EL (cell line): ENCODE data around the gene GJD3.

Experiments
- DNase-seq: peaks from one replicate; pipeline ENCODE4 v3.0.0-alpha.2; 2016

The GJD3 gene

GRCh38 chr17:40338058-40338457, 26.5 kb downstream of the GJD3 start:
- no peak for DNase-seq

- DNase-seq = no peak
These were observed 27.2 kb downstream of the GJD3 start for GRCh38 chr17:40337351-40337750.

DNA sequence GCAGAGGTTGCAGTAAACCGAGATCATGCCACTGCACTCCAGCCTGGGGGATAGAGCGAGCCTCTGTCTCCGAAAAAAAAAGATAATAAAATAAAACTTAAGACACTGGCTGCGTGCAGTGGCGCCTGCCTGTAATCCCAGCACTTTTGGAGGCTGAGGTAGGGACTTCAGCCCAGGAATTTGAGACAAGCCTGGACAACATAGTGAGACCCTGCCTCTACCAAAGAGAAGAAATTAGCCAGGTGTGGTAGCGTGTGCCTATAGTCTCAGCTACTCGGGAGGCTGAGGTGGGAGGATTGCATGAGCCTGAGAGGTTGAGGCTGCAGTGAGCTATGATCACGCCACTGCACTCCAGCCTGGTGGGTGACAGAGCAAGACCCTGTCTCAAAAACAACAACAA, 28.9 kb downstream of the GJD3 start:
- no peak for DNase-seq

DNA sequence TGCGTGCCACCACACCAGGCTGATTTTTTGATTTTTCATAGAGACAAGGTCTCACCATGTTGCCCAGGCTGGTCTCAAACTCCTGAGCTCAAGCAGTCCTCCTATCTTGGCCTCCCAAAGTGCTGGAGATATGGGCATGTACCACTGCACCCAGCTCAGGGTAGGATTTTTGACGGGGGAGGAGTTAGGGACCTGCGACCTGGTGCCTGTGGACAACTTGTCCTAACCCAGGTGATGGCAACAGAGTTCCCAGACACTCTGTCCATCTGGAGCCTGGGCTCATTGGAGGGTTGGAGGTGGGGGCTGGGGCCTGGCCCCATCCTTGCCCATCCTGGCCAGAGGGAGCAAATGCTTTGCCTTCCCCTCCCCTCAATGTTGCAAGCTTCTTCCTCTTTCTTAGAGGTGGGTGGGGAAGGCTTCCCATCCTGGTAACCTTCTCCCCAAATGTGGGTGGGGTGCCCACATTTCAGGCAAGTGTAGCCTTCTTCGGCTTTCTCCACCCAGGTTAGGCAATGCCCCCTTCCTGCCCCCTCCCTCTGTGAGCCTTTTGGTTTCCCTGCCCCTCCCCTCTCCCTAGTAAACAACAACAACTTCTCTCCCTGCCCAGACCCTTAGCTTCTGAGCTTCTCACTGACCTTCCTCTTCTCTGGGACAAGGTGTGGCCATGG, 30.6 kb downstream of the GJD3 start:
- no peak for DNase-seq

- DNase-seq = peak; percentile 73
These were observed 32.5 kb downstream of the GJD3 start for GRCh38 chr17:40331743-40332641.

DNA sequence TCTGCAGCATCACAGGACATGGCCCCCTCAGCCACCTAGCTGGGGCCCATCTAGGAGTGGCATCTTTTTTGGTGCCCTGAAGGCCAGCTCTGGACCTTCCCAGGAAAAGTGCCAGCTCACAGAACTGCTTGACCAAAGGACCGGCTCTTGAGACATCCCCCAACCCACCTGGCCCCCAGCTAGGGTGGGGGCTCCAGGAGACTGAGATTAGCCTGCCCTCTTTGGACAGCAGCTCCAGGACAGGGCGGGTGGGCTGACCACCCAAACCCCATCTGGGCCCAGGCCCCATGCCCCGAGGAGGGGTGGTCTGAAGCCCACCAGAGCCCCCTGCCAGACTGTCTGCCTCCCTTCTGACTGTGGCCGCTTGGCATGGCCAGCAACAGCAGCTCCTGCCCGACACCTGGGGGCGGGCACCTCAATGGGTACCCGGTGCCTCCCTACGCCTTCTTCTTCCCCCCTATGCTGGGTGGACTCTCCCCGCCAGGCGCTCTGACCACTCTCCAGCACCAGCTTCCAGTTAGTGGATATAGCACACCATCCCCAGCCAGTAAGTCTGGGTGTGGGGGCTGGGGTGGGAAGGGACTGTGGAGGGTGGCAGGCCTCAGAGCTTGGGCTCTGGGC, 33.6 kb downstream of the GJD3 start:
- DNase-seq = no peak

DNA sequence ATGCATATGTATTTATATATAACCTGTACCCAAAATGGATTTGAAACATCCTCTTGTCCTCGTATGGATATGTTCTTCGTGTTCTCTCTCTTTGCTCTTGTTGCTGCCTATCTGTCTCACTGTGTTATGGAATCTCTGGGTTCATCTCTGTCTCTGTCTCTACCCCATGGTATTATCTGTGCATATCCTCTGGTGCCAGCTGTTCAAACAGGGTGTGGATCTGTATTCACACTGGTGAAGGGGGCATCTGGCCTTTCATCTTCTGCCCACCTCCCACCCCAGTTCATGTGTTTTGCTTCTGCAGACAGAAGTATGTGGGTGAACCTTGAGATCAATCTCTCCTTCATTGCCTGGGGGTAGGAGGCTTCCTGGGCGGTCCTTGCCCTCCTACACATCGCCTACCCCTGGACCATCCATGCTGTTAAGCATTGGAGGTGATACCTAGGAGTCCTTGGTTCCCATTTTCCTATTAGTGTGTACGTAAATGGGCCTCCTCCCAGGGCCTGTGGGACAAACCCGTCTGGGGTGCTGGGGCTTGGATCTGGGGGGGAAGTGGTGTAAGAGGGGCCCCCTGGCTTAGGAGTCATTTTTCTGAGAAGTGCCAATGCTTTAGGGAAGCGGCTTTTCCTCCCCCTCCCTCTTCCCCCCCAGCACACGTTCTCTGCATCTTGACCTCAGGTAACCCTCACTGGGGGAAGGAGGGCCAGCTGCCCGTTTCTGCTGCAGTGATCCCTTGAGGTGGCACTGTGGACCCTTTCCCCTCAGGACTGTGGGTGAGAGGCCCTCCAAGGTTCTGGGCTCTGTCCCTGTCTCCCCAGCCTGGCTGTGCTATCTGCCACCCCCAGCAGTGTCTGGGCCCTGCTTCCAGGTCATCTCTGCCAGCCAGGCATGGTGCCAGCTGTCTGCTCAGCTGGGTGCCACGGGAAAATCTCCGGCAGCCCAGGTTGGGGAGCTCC, 34.4 kb downstream of the GJD3 start:
- no peak for DNase-seq

GRCh38 chr17:40328386-40328766, 36.2 kb downstream of the GJD3 start:
- no peak for DNase-seq

GRCh38 chr17:40327735-40328385, 36.7 kb downstream of the GJD3 start:
- no peak for DNase-seq

- DNase-seq = no peak
These were observed 37.2 kb downstream of the GJD3 start for GRCh38 chr17:40327244-40327729.

DNA sequence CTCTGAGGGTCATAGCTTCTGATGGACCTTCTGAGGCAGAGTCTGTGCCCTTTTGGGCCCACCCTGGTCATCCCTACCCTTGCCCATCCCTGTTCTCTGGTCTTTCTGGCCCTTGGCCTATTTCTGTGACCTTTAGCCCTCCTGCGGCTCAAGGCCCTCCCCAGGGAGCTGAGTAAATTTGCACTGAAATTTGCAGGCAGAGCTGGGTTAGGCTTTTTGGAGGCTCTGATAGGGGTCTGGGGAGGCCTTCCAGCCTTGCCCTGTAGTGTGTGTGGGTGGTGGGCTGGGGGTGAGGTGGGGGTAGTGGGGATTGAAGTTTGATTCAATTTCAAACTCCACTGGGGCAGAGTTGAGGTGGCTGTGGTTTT, 37.7 kb downstream of the GJD3 start:
- DNase-seq = no peak

DNA sequence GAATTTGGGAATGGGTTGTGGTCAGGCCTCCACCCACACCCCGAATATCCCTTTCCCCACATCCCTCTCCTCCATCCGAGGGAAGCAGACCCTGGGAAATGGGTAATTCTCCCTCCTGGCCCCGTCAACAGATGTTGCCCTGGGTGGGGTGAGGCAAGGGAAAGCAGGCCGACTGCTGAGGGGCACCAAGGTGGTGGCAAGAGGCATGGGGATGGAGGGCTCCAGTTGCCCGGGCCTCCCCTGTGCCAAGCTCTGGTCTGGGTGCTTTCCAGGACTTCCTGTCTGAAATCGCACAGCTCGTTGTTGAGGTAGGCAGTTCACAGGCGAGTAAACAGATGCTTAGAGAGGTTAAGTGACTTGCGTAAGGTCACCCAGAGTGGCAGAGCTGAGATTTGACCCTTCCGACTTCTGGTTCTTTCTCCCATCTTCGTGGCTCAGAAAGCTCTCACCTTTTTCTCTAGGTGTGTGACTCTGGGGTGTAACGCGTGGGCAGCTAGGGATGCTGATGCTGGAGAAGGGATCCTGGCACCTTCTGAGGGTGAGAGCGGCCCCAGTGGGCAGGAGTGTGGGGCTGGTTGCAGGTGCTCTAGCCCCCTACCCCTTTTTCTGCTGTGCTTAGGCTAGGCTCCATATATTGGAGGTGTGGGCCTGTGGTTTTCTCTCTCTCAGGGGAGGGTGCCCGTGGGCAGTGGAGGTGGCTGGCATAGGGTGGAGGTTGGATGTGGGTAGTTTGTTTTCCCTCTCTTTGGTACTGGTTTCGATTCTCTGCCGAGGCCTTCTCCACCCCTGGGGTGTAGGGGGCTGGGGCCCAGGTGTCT, 38.3 kb downstream of the GJD3 start:
- no peak for DNase-seq

- no peak for DNase-seq
These were observed 39.2 kb downstream of the GJD3 start for GRCh38 chr17:40325156-40326013.

DNA sequence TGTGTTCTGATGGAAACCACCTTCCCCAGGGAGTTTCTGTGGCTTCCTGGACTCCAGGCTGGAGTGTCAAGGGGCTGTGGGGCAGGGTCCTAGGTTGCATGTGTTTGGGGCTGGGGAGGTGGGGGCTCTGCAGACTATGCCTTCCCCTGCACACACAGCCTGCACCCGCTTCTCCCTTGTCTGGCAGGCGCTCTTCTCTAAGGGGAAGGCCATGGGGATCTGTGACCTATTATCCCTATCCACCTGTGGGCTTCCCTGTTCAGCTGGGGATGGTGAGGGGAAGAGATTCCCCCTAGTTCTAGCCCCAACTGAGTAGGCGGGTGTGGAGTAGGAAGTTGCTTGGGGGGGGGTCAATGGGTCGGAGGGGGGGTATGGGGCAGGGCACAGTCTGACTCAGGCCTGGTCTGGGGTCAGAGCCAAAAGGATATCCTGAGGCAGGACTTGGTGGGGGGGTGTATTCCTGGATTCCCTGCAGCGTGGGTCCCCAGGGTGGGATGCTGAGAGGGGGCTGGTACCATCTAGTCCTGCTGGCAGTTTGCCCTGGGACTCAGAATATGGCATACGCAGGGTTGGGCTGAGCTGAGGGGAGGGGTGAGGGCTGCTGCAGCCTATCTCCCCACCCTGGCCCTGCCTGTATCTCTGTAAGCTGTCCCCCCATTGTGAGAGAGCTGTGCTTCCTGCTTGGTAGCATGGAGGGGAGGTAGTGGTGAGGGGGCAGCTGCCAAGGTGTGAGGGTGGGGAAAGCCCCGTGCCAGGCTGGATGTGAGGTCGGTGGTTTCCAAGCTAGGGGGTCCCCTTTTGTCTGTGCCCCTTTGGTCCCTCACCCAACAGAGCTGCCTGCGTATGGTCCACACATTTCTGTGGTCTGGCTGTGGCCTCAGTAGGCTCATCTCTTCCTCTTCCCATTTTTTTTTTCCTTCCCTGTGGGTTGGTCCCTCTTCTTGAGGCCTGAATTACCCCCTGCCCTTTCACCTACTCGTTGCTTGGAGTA, 40.9 kb downstream of the GJD3 start:
- peak; percentile 69 for DNase-seq

DNA sequence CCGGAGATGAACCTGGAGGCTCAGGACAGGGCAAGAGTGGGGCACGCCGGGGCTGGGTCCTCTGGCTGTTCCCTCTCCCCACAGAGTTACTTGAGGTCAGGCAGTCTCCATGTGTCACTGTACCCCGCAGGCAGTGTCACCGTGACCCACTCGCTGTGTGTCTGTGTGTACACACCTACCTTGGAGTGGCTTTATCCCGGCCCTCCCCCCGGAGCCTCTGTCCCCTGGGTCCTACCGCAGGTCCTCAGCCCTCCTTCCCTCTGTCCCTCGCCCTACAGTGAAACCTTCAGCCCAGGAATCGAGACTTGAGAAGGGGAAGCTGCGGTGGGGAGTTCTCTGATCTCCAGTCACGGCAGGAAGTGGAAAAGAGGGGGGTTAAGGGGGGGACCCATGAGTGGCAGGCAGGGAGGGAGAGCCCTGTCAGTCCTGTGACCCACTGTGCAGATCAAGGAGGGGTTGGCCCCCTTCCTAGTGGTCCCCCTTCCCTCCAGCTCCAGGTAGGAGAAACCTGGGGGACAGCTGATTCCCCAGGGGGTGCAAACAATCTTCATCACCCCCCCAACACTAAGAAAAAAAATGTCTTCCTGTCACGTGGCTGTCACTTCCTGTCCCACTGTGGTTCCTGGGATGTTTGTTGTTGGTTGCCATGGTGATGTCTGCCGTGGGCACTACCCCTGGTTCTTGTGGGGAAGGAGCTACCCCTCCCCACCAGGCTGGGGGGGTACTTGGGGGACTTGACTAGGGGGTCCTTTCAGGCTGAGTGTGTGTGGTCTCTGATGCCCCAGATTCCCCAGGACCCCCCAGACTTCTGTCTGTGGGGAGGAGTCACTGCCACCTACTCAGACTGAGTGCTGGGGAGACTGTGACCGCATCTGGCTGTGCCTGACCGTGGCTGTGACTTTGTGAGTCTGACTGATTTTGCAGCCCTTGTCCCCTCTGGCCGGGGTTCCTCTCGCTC, 41.9 kb downstream of the GJD3 start:
- peak; percentile 87 for DNase-seq

DNA sequence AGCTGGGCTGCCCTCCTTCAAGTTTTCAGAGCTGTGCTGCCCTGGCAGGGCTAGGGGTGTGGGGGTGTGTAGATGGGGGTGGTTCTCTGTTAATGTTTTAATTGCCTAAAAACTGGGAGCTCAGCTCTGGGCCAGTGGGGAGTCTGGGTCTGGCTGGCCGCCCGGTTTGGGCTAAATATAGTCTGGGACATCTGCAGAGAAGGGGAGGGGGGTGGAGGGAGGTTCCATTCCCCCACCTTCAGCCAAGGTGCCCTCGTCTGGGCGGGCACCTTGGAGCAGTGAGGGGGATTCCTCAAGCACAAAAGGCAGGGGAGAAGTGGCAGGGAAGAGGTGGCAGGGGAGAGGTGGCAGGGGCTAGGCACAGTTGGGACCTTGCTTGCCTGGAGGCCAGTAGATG, 42.6 kb downstream of the GJD3 start:
- no peak for DNase-seq

DNA sequence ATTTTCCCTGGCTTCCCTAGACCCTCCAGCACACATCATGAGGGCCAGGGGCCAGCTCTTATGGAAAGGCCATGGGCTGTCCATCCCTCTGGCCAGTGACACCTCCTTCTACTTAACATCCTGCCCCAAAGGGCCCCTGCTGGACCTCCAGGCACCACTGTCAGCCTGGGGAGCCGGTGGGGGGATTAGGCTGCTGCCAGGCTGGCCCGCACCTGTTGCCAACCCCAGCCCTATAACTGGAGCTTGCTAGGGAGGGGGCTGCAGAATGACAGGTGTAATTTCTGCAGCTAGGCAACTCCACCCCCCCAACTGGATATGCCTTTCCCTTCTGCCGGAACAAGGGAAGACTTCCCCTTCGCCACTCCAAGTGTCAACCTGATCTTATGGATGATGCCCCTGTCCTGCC, 43.0 kb downstream of the GJD3 start:
- DNase-seq = no peak
